DMS 273 (cell line): Measurements from ENCODE around the gene LRRC74B.
"Not testable (repeated sequence)": the region's sequence is repeated elsewhere in the genome, so short reads cannot be mapped to it uniquely, and the experiment has no call there.

Experiments
- DNase-seq: peaks from one replicate; lab custom pipeline; 2025; ENCODE audit not compliant: unreplicated experiment; lab: John Stamatoyannopoulos, UW

LRRC74B gene, protein sequence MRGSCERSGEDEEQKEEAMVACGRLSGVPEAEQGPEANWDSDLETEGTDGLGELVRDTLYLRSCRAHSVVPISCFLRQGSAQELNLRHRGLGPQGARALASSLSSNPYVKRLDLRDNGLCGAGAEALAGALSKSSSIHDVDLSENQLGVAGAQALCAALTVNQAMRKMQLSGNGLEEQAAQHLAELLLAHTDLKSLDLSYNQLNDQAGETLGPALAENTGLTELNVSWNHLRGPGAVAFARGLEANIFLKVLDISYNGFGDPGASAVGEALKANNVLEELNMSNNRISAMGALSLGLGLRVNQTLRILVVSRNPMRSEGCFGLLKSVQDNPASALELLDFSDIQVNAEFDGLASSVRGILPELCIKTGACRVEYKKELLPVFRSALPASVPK

DNA sequence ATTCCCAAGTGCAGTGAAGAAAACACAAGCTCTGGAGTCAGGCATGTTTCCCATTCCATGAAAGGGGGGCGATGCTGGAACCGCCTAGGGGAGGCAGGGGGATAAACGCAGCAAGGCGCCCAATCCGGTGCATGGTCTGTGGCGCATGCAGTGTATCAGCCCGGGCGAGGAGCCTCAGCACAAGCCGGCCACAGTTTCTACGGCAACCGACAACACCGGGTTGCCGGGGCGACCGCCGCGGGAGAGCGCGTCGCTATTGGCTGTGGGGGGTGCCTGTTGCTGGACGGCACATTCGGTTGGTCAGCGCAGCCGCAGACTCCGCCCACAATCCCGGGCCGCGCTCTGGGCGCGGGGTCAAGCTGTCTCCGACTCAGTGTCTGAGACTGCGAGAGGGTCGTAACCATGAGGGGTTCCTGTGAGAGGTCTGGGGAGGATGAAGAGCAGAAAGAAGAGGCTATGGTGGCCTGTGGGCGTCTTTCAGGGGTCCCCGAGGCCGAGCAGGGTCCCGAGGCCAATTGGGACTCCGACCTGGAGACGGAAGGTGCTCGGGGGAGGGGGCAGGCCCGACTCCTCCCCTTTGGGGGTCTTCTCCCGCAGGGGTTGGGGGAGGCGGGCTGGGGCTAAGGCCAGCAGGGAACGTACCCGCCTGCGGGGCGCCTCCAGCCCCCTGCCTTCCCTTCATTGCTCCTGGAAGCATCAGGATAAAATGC lies at the start of gene LRRC74B:
TSS of gene LRRC74B (plus strand) at position 362 of the 710 bp plus-strand sequence. CDS start at position 403, 41 bp downstream.
- DNase-seq = peak; percentile 96

DNA sequence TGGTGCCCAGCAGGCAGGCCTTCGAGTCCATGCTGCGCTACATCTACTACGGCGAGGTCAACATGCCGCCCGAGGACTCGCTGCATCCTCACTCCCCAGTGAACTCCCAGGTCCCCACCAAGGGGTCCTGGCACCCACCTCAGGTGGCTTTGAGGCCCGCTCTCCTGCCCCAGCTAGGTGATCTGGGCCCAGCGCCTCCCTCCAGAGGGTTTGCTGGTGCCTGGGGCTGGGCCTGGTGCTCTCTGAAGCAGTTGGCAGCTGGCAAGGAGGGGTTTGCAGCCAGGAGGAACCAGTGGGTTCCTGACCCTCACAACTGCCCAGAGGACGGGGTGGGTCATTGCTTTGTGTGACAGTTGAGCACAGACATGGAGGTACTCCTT lies 49.7 kb upstream of the LRRC74B start:
- DNase-seq = no peak

DNA sequence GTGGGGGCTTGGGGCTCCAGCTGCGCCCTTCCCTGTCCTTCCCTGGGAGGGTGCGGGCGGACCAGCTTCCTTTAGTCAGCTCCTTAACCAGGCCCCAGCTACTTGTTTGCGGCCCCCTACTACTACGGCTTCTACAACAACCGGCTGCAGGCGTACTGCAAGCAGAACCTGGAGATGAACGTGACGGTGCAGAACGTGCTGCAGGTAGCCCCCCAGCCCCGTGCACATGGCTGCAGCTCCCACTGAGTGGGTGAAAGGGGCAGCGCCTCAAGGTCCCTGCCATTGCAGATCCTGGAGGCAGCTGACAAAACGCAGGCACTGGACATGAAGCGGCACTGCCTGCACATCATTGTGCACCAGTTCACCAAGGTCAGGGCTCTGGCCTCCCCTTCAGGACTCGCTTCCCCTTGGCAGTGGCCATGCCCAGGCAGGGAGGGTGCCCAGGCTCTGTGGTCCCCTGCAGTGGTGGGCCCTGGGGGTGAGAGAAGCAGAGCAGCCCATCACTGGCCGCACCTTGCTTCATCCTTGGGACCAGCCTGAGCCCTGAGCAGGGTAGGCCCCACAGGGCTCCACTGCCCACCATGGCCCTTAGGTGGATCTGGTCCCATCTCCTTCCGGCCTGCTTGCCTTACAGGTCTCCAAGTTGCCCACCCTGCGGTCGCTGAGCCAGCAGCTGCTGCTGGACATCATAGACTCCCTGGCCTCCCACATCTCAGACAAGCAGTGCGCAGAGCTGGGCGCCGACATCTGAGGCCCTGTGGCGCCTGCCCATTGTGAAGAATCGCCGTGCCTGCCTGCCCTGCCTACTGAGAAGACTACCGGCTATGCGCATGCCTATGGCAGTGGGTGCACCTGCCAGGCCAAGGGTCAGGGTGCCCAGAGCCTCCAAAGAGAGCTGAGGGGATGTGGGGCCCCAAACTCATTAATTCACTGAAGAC lies 48.9 kb upstream of the LRRC74B start:
- DNase-seq = no peak

DNA sequence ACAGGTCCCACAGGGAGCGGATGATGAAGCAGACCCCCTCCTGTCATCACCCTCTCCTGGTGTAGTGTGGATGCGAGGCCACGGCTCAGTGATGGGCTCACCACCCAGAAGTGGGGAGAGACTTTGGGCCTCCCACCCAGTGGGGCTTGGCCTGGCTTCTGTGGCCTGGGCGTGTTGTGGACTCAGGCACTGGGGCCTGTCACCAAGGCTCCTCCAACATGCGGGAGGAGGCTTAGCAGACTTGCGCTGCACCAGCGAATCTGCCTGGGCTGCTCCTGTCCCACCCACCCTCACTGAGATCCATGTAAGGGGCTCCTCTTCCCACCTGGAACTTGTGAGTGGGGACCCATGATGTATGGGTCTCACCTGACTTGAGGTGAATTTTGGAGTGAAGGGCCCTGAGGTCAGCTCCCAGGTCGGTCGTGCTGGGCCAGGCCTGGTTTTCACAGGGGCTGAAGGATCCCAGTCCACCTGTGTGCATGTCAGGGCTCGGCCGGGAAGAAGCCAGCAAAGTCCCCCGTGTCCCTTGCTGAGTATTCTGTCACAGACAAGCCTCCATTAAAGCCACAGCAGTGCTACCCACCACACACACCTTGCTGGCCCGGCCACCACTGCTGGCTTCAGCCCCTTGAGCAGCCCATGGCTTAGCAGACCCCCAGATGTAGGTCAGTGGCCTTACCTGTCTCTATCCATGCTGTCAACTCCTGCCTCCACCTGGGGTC lies 48.0 kb upstream of the LRRC74B start:
- DNase-seq = no peak

DNA sequence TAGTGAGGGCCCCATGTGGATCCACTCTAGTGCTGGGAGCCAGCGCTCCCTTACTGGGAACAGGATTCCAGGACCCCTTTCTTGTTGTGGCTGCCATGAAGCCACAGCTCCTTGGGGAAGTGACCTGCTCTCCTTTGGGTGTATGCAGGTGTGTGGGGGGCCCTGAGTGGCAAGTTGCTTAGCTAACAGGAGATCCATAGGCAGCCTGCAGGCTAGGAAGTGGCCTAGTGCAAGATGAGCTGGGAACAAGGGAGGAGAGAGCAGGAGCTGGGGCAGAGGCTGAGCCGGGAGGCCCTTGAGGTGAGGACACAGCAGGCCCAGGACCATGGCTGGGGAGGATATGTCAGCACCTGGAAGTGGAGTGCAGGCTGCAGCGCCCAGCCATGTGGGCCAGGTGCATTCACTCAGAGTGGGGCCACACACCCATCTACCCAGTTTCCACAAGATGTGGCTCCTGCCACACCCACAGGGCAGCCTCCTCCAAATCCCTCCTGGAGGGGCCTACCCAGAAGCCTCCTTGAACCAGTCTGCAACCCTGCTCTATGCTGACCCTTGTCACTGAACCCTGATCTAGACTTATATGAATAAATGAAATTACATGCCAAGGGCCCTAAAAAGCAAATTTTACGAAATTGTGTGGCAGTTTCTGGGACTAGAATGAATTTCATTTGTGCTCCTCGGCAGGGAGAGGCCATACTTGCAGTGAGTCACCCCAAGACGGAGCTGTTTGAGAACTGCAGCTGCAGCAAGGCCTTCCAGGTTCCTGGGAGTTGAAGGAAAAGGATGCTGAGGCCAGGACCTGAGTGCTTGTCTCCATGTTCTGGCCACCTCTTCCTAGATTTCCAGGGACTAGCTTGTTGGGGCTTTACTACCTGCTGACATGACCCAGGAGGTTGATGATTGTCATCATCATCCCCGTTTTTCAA lies 47.1 kb upstream of the LRRC74B start:
- no peak for DNase-seq

DNA sequence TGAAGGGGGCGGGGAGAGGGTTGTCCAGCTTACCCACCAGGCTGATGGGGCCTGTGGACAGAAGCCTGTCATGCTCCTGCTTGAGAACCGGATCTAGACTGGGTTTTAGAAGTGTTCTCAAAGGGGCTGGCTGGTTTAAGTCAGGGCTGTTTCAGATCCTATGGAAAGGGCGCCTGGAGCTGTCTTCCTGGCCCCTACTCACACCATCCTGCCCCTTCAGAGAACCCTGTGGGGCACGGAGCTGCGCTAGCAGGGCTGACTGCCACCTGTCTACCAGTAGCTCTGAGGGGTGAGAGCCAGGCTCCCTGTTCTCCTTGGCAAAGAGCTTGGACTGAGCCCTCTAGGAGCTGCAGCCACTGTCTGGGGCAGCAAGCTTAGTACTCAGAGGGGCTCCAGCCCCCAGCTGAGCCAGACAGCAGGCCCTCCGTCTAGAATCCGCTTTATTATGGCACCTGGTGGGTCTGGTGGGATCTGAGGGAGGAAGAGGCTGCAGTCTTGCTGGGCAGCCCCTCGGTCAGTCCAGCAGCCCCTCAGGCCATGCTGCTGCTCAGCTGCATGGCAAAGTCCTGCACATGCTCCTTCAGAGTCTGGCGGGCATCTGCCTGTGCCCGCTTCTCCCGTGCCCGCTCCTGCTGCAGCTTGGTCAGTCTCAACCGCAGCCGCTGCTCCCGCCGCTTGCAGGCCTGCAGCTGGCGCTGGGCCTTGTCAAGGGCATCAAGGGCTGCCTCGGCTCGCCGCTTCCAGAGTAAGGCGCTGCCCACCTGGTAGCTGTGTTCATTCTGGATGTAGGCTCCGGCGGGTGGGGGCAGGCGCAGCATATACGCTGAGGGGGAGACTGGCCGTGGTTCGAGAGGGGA lies 46.2 kb upstream of the LRRC74B start:
- no peak for DNase-seq

DNA sequence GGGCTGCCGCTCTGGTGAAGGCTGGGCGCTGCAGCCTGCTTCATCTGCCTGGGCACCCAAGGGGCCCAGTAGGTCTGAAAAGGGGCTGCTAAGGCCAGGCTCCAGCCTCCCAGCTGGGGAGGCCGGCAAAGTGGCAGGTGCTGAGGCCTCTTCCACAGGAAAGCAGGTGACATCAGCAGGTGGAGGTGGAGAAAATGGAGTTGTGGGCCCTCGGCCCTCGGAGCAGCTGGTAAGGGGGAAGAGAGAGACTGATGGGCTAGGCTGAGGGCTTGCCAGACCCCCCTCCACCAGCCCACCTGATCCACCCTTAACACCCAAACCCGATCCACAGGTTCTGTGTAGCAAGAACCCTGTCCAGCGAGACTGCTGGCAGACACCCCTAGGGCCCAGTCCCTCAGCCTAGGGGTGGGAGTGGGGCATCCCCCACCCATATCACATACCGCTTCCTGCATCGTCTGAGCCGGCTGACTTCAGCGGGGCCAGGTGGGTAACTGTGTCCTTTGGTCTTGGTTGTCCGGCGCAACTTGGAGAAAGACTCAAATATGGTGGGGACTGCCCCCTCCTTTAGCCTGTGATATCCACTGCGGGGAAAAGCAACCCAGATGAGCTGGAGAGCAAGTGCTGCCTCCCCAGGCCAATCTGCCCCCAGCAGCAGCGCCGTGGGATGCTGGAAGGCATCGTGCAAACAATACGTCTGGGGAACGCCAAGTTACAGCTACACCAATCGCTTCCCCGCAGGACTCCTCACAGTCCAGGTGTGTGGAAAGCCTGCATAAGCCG lies 45.3 kb upstream of the LRRC74B start:
- DNase-seq = no peak

DNA sequence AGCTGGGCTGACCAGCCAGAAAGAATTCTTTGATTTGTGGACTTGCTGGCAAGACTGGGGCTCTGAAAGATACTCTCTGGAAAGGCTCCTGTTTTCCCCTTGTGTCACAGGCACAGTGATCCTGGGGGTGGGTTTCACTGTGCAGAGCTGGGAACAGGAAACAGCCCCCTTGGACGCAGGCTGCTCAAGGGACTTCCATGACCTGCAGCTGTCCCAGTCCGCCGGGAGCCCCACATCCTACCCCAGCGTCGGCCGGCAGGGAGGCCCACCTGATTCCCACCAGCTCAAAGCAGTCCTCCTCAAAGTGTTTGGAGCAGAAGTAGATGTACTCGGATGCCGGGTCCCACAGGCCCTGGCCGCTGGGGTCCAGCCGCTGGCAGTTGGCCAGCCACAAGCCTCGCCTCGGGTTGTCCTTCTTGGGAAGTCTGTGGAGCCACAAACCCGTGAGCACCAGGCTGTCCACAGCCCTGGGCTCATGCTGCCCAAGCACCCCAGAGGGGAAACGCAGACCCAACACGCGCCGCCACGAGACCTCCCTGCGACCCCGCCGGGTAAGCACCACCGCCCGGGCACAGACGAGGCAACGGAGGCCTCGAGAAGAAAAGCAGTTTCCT lies 44.7 kb upstream of the LRRC74B start:
- DNase-seq = no peak

DNA sequence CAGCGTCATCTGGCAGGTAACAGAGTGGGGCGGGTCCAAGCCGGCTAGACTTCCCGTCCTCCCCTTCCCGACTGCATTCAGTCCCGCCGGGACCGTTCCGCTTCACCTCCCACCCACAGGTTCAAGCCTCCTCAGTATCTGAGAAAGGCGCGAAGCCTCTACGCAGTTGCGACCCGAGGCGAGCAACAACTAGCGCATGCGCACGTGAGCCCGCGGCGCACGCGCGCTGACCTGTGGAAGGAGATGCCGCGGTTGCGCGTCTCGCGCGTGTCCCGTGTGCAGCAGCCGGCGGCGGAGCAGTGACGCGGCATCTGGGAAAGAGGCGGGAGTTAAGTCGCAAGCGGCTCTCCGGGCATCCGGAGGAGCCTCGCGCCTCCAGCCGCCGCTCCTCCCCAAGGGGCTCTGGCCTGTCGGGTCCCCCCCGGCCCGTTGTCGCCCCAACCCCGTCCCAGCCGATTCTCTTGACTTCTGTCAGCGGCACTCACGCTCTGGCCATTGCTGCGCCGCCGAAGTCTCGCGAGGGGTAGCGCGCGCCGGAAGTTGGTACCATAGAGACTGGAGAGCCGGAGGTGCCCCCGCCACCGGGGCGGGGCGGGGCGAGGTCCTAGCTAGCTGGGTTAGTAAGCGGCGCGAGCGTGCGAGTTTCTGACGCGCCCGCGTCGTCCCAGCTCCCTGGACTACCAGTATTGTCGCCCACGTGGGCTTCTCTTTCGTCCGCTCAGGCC lies 44.0 kb upstream of the LRRC74B start, which contains the start of gene THAP7:
TSS of gene THAP7 (minus strand) at position 518 of the 725 bp plus-strand sequence. CDS start at position 311, 207 bp downstream.
- peak; percentile 96 for DNase-seq

DNA sequence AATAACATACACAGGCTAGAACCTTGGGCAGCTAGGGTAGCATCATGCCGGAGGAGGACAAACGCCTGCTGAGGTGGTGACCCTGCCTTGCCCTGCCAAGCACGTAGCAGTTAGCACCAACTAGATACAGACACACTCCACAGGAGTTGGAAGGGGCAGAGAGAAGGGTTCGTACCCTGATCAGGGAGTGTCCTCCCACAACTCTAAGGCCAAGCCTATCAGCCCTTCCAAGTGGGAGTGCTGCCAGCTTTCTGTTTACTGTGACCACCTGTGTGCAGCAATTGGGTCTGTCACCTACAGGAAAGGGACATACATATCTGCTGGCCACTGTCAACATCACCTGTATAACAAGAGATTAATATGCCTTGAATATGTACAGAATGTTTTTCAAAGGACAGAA lies 42.0 kb upstream of the LRRC74B start:
- peak; percentile 38 for DNase-seq

DNA sequence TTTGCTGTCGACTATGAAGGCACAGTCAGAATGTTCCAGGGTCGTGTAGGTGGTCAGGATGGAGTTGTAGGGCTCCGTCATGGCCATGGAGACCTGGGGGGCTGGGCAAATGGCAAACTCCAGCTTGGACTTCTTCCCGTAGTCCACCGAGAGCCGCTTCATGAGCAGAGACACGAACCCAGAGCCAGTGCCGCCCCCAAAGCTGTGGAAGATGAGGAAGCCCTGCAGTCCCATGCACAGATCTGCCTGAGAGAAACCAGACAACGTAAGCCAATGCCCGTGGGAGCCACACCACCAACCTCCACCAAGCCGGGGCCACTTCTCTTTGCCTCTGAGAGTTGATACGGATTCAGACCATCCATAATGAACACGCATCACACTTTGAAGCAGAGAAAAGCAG lies 36.5 kb upstream of the LRRC74B start:
- not testable (repeated sequence) for DNase-seq

DNA sequence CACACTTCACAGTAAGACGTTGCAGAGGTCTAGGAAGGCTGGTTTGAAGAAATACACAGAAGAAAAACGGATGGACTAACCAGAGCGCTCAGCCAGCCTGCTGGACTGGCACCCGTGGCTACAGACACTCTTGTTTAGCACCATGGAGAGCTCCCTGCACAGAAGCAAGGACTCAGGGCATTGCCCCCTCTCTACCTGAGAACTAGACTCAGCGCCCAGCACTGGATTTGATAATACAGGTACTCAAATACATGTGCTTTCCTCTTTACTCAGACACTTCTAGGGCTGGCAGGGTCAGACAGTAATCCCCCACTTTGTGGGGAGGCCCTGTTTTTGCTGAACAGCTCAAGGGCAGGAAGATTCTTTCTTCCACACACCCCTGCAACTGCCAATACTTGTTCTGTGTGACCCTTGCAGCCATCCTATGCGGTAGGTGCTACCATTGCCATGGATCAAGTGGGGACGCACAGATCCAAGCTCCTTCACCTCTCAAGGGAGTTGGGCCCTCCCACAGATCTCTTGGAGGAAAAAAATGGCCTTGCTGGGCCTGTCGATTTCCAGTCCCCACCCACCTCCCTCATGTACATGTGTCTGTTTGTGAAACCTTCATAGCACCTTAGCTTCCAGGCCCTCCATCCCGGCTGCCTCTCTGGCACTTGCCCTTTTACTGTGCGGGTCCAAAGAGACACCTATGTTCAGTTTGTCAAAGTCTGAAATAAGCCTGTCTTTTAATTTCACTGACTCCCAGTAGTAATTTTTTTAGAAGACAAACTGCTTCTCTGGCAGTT lies 35.9 kb upstream of the LRRC74B start:
- DNase-seq = no peak

DNA sequence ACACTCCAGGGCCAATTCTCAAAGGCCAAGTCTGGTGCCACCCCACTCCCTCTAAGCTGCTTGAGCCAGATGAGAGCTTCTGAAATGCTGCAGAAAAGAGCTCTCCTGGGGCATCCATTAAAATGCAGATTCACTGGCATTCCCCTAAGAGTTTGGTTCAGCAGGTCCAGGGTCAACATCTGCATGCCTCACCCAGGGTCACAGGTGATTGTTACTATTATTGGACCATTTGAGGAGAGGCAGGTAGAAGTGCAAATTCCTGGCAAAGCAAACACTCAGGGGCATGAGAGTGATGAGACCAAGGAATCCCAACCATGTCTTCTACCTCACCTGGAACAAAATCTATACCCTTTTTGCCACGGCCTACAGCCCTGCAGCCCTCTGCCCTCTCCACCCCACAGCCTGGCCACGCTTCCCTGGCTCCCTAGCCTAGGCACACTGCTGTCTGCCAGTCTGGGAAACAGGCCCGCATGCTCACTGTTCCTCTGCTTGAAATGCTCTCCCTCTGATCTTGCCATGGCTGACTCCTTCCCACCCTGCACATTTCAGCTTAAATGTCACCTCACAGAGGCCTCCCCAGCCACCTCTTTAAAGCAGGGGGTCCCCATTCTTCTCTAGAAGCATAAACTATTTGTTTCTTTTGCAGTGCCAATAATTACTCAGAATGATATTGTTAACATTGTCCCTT lies 35.2 kb upstream of the LRRC74B start:
- DNase-seq = no peak

DNA sequence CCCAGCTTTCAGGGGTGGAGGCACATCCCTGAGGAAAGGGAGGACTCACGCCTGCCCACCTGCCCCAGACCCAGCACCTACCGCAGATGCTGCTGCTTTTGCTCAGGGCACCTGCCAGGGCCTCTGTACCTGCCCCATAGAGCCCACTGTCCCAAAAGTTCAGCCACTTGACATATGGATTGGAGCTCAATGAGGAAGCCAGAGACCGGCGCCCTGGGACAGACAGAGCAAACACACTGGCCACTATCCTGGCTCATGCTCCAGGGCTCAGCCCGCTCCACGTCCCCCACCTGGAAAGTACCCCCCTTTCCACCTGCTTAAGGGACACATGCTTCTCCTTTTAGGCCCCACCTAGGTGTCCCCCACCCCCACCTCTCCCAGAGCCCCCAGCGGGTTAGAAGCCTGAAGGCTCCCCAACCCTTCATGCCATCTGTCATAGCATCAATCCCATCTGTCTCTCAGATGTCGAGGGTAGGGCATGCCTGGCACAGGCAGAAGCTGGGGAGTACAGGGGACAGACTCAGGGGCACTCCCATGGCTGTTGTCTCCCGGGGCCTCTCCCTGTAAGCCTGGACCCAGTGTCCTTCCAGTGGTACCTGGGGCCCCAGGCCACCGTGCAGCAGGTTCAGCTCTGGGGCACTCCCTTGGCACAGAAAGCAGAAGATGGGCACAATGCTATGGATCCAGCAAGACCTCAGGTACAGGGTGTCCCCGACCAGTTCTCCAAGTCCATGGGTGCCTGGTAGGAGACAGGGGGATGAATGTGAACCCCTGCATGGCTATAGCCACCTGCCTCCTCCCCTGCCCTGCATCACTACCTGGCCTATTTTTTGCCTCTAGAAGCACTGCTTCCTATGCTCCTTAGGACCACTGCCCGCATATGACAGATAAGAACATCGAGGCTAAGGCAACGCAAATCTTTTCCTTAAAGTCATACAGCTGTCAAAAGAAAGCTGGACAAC lies 33.0 kb upstream of the LRRC74B start:
- DNase-seq = peak; percentile 80
